Neuronal stem cell (in vitro differentiated cells): Measurements from ENCODE around the gene VIP.

Source experiments
- DNase-seq: peaks from one replicate; pipeline ENCODE4 v3.0.0-alpha.2; 2013; ENCODE audit warnings: low spot score
- H2AFZ ChIP-seq: one replicate; pipeline ENCODE4 v1.6.1; 2013; ENCODE audit warnings: mild to moderate bottlenecking, low read length, inconsistent platforms
- H2AK5ac ChIP-seq: 2 replicates; pipeline ENCODE4 v1.6.1; 2013; ENCODE audit warnings: low read depth, mild to moderate bottlenecking, inconsistent platforms, low read length, moderate library complexity, mixed read lengths
- H2BK120ac ChIP-seq: 2 replicates; pipeline ENCODE4 v1.6.1; 2013; ENCODE audit warnings: low read depth, mild to moderate bottlenecking, inconsistent platforms, low read length, moderate library complexity, mixed read lengths
- H2BK12ac ChIP-seq: one replicate; pipeline ENCODE4 v1.6.1; 2013; ENCODE audit warnings: low read length, inconsistent platforms
- H2BK15ac ChIP-seq: 2 replicates; pipeline ENCODE4 v1.6.1; 2013; ENCODE audit warnings: mild to moderate bottlenecking, low read length, inconsistent platforms, mixed read lengths
- H2BK5ac ChIP-seq: one replicate; pipeline ENCODE4 v1.6.1; 2013; ENCODE audit warnings: inconsistent platforms, mild to moderate bottlenecking, low read length, moderate library complexity
- H3K14ac ChIP-seq: one replicate; pipeline ENCODE4 v1.6.1; 2013; ENCODE audit warnings: low read length, inconsistent platforms
- H3K18ac ChIP-seq: 2 replicates; pipeline ENCODE4 v1.6.1; 2013; ENCODE audit warnings: low read length, inconsistent platforms
- H3K23ac ChIP-seq: 2 replicates; pipeline ENCODE4 v1.6.1; 2013; ENCODE audit warnings: low read depth, mild to moderate bottlenecking, mixed read lengths, low read length, inconsistent platforms; ENCODE audit not compliant: poor library complexity
- H3K27ac ChIP-seq: replicated peaks from 3 replicates; pipeline ENCODE4 v1.5.1; 2013; ENCODE audit warnings: low read length, inconsistent platforms
- H3K27me3 ChIP-seq, 3 experiments: 2 replicates each; pipeline ENCODE4 v1.6.1; 2013; ENCODE audit warnings: low read length in 3 of 3, mild to moderate bottlenecking in 2 of 3, inconsistent platforms in 1 of 3, low read depth in 1 of 3, mixed read lengths in 1 of 3, moderate library complexity in 1 of 3; ENCODE audit not compliant: control insufficient read depth in 3 of 3, insufficient read depth in 3 of 3
- H3K36me3 ChIP-seq, 2 donors: replicated peaks in 1 of 2; 2 replicates each; pipeline ENCODE4 v1.6.1; 2013; ENCODE audit warnings: low read length in 2 of 2; ENCODE audit not compliant: control insufficient read depth in 2 of 2, insufficient read depth in 2 of 2
- H3K4ac ChIP-seq: 2 replicates; pipeline ENCODE4 v1.6.1; 2013; ENCODE audit warnings: inconsistent platforms, mild to moderate bottlenecking, low read length, moderate library complexity
- H3K4me1 ChIP-seq, 2 donors: 1 replicate in 1 of 2; 2 replicates in 1 of 2; pipeline ENCODE4 v1.6.1; 2013; ENCODE audit warnings: low read length in 2 of 2, low read depth in 1 of 2; ENCODE audit not compliant: control insufficient read depth in 2 of 2, insufficient read depth in 1 of 2
- H3K4me2 ChIP-seq: one replicate; pipeline ENCODE4 v1.6.1; 2013; ENCODE audit warnings: mild to moderate bottlenecking, low read length, inconsistent platforms; ENCODE audit not compliant: insufficient read depth, poor library complexity, severe bottlenecking
- H3K4me3 ChIP-seq, 2 donors: 2 replicates each; pipeline ENCODE4 v1.5.1; 2013; ENCODE audit warnings: low read length in 2 of 2, mild to moderate bottlenecking in 2 of 2, inconsistent platforms in 1 of 2, moderate library complexity in 1 of 2
- H3K79me1 ChIP-seq: one replicate; pipeline ENCODE4 v1.6.1; 2013; ENCODE audit warnings: low read depth, mild to moderate bottlenecking, inconsistent platforms, low read length, moderate library complexity
- H3K9ac ChIP-seq: one replicate; pipeline ENCODE4 v1.6.1; 2013; ENCODE audit warnings: mild to moderate bottlenecking, low read depth, low read length, inconsistent platforms; ENCODE audit not compliant: poor library complexity
- H3K9me3 ChIP-seq, 2 donors: replicated peaks in 1 of 2; 2 replicates each; pipeline versions ENCODE3 to v1.6.1; 2013; ENCODE audit warnings: low read length in 2 of 2, mild to moderate bottlenecking in 2 of 2, inconsistent platforms in 1 of 2, low read depth in 1 of 2, mixed read lengths in 1 of 2, moderate library complexity in 1 of 2; ENCODE audit not compliant: control insufficient read depth in 2 of 2, insufficient read depth in 1 of 2
- H4K8ac ChIP-seq: one replicate; pipeline ENCODE4 v1.6.1; 2013; ENCODE audit warnings: low read depth, mild to moderate bottlenecking, inconsistent platforms, low read length, moderate library complexity
- H4K91ac ChIP-seq: one replicate; pipeline ENCODE4 v1.6.1; 2013; ENCODE audit warnings: low read length, low read depth, mild to moderate bottlenecking, inconsistent platforms; ENCODE audit not compliant: poor library complexity
- WGBS, 2 donors: extraction: QIAGEN DNeasy Blood & Tissue Kit; methylation state at CpG; one replicate each; pipeline ENCODE4 v1.1.7; 2013; ENCODE audit warnings: missing lambda C conversion rate in 2 of 2, mixed read lengths in 1 of 2; ENCODE audit not compliant: insufficient read length in 2 of 2, insufficient replicate concordance in 1 of 2; ENCODE audit errors: extremely low coverage in 2 of 2; 5-methylcytosine and 5-hydroxymethylcytosine counted together

The VIP gene

DNA sequence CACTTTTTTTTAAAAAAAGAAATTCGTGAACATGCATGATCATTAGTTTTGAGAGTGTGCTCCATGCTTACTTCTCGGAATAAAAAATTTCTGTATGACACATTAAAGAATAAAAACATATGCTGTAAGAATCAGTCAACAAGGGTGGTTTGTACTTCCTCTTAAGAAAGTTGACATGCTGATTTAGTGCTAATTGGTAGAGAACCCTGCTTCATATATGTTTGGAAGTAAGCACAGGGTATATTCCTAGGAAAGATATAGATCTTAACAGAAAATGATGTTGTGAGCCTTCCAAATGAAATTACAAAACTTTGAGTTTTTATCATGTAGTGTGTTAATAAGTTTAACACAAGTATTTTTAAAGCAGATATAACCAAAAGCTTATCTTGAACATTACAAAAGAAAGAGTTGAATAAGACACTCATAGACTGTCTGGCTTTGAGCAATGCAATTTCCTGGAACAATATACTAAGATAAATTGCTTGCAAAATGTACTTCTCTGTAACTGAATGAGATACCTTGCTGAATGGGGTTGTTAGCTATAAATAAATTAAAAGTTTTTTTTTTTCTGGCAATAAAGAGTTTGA, 13.8 kb upstream of the VIP start:
- Histone ChIP-seq H3K18ac (no peak overlapping the region), H2BK120ac (no peak overlapping the region), H2BK12ac (no peak overlapping the region), H3K36me3 (no peaks in the 10 kb centered on the region), H3K4me2 (no peak overlapping the region), H3K9ac (no peak overlapping the region), H3K23ac (no peak overlapping the region), H3K27ac (no peak overlapping the region), H3K27me3 (no peaks in the 10 kb centered on the region), H3K4ac (no peak overlapping the region), H3K4me3 (no peak overlapping the region), H2AFZ (no peak overlapping the region), H2BK5ac (no peak overlapping the region), H3K79me1 (no peaks in the 10 kb centered on the region), H3K4me1 (no peaks in the 10 kb centered on the region), H2AK5ac (no peak overlapping the region), H3K9me3 (peaks cover 0 to 2% of the 10 kb centered on the region in 2 donors), H4K8ac (no peak overlapping the region), H4K91ac (no peak overlapping the region), H2BK15ac (no peak overlapping the region), H3K14ac (no peak overlapping the region)
- DNase-seq = no peak
- WGBS, 2 donors = no CpG with 5 or more reads among the region's 2 CpGs

DNA sequence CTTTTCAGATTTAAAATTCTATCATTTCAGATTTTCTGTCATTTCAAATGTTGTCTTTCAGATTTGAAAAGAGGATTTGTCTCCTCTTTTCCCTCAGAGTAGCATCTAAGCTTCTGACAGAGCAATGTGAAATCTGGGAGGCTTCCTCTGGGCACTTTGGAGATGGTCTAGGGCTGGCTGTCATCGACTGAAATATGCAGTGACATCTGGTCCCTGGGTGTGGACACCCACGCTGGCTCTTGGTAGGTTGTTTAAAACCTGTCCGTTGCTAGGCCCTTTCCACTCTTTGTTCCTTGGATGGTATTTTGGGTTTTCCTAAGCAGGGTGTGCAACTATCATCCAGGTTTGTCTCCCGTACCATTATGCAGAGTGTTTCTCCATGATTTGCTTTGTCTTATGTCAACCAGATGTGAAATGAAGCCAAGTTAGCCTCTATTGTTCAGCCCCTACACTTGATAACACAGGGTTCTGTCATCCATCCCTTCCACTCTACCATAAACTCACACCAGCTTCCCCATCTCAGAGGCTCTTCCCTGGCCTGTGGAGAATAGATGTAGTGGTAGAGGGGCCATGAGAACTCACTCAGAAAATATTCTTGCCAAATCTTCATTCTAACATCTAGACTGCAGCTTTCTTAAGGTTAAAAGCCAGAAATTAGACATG, 5.0 kb upstream of the VIP start:
- H3K4me1 ChIP-seq = no peaks in the 10 kb centered on the region
- H3K36me3 ChIP-seq = no peaks in the 10 kb centered on the region
- no peak overlapping the region for H2BK120ac ChIP-seq
- no peaks in the 10 kb centered on the region for H3K9me3 ChIP-seq
- DNase-seq = no peak
- no peak overlapping the region for H4K91ac ChIP-seq
- H3K27me3 ChIP-seq = no peaks in the 10 kb centered on the region
- H3K9ac ChIP-seq = no peak overlapping the region
- no peak overlapping the region for H4K8ac ChIP-seq
- H2BK15ac ChIP-seq = no peak overlapping the region
- H3K4me2 ChIP-seq = no peak overlapping the region
- no peak overlapping the region for H2AK5ac ChIP-seq
- no peak overlapping the region for H3K18ac ChIP-seq
- H3K27ac ChIP-seq = no peak overlapping the region
- no peak overlapping the region for H2AFZ ChIP-seq
- no peak overlapping the region for H3K4ac ChIP-seq
- no peak overlapping the region for H3K23ac ChIP-seq
- H2BK5ac ChIP-seq = no peak overlapping the region
- no peaks in the 10 kb centered on the region for H3K79me1 ChIP-seq
- no peak overlapping the region for H2BK12ac ChIP-seq
- H3K4me3 ChIP-seq = no peak overlapping the region
- H3K14ac ChIP-seq = no peak overlapping the region
- WGBS, 2 donors = no CpG with 5 or more reads among the region's 4 CpGs

DNA sequence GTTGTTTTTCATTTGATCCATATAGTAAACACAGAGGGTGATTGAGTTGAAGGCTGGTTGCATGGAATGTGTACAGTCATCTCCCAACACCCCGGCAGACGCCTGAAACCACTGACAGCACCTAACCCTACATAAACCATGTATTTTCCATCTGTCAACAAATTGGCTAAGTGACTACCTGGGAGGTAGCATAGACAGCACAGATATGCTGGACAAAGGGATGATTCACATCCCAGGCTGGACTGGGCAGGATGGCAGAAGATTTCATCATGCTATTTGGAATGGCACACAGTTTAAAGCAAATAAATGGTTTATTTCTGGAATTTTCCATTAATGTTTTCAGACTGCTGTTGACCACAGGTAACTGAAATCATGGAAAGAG, 4.4 kb upstream of the VIP start:
- Histone ChIP-seq H2AFZ (no peak overlapping the region), H4K8ac (no peak overlapping the region), H3K9me3 (no peaks in the 10 kb centered on the region), H3K4me1 (no peaks in the 10 kb centered on the region), H3K23ac (no peak overlapping the region), H4K91ac (no peak overlapping the region), H2BK15ac (no peak overlapping the region), H3K27me3 (no peaks in the 10 kb centered on the region), H3K18ac (no peak overlapping the region), H3K4ac (no peak overlapping the region), H2BK5ac (no peak overlapping the region), H3K36me3 (no peaks in the 10 kb centered on the region), H3K9ac (no peak overlapping the region), H3K4me2 (no peak overlapping the region), H2BK120ac (no peak overlapping the region), H3K4me3 (no peak overlapping the region), H3K79me1 (no peaks in the 10 kb centered on the region), H3K27ac (no peak overlapping the region), H2AK5ac (no peak overlapping the region), H3K14ac (no peak overlapping the region), H2BK12ac (no peak overlapping the region)
- DNase-seq = no peak
- no CpG with 5 or more reads among the region's 2 CpGs for WGBS, 2 donors

DNA sequence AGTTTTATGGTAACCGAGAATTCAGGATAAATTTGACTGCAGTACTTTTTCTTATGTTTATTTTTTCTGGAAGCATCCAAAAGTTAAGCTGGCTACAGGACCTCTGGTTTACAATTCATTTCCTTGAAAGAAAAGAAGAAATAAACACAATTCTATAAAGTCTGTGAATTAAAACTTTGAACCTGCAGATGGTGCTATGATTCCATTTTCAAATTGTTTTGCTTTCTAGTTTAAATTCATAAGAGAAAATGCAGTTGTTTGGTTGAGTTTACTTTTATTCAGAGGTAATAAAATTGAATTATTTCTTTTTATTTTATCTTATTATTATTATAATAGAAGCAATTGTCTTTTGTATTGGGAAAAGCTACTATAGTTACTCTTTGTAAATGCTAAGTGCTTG, 1.8 kb upstream of the VIP start:
- Histone ChIP-seq H3K4ac (no peak overlapping the region), H4K91ac (no peak overlapping the region)

More for the DNA sequence above, 1.8 kb upstream of the VIP start:
- Histone ChIP-seq H3K9me3 (no peaks in the 10 kb centered on the region), H3K79me1 (no peaks in the 10 kb centered on the region), H3K23ac (no peak overlapping the region), H3K14ac (no peak overlapping the region), H2BK120ac (no peak overlapping the region), H2AK5ac (no peak overlapping the region), H3K4me1 (no peaks in the 10 kb centered on the region), H3K18ac (no peak overlapping the region), H3K9ac (no peak overlapping the region), H3K27ac (no peak overlapping the region), H2BK5ac (no peak overlapping the region), H2AFZ (no peak overlapping the region), H2BK12ac (no peak overlapping the region), H3K4me3 (no peak overlapping the region), H3K27me3 (no peaks in the 10 kb centered on the region), H4K8ac (no peak overlapping the region), H2BK15ac (no peak overlapping the region), H3K36me3 (no peaks in the 10 kb centered on the region), H3K4me2 (no peak overlapping the region)
- no CpG with 5 or more reads among the region's 1 CpG for WGBS, 2 donors
- DNase-seq = no peak
